ENCODE results near the gene ERC2.
A peak's percentile ranks its signal among the peaks of the same experiment; 100 is the strongest.

ERC2 gene

DNA sequence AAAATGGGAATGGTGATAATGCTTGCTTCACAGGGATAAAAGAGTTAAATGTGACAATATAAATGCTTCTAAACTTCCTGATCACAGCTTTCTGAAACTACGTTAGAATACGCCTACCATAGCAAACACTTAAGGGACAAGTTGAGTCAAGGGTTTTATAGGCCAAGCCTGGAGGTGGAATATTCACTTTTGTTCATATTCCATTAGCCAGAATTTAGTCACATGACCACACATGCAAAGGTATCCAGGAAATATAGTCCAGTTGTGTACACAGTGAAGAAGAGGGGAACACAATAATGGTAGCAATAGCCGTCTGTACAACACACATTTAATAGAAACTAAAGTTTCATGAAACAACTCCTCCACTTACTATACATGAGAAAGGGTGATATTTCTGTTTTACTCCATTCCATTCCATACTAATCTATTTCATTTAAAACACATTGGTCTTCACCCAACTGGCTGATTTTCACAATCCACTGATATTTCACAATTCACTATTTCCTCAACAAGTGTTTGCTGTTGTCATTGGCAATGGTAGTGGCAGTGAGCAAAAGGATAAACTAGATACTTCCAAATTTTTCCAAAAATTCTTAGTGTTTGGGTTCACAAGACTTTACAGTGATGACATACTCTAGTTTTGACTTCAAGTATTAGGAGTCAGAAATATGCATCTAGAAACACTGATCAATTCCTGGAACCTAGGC is 270.9 kb downstream of the ERC2 start:
- DNase-seq = no peak
- Histone ChIP-seq H3K18ac (ENCODE audit: low read length) (no peak overlapping the region), H3K27me3 (ENCODE audit: insufficient read depth, low read length) (no peaks in the 10 kb centered on the region), H2BK5ac (ENCODE audit: low read depth, low read length, poor library complexity) (no peak overlapping the region), H2AFZ (ENCODE audit: insufficient read depth, low read length, poor library complexity) (no peak overlapping the region), H4K12ac (ENCODE audit: low read depth, low read length) (no peak overlapping the region), H4K91ac (ENCODE audit: low read depth, low read length) (no peak overlapping the region), H3K4me1 (ENCODE audit: control insufficient read depth in 1 of 2, insufficient read depth in 2 of 2, low read length in 2 of 2) (no peaks in the 10 kb centered on the region), H3K27ac (ENCODE audit: low read depth, low read length) (no peak overlapping the region), H3K9me3 (ENCODE audit: insufficient read depth, low read depth, low read length) (no peaks in the 10 kb centered on the region), H2AK5ac (ENCODE audit: low read length) (no peak overlapping the region), H2BK12ac (ENCODE audit: low read length) (no peak overlapping the region), H3K79me1 (ENCODE audit: low read length) (no peaks in the 10 kb centered on the region), H3K4ac (ENCODE audit: low read depth, low read length) (no peak overlapping the region), H3K36me3 (ENCODE audit: control insufficient read depth in 1 of 2, insufficient read depth in 2 of 2, low read length in 2 of 2) (no peaks in the 10 kb centered on the region), H3K4me2 (ENCODE audit: low read length) (no peak overlapping the region), H2BK120ac (ENCODE audit: insufficient read depth, low read length, poor library complexity) (no peak overlapping the region), H3K79me2 (ENCODE audit: control insufficient read depth, insufficient read depth, low read length, poor library complexity) (no peaks in the 10 kb centered on the region), H3K4me3 (ENCODE audit: low read depth, low read length) (no peak overlapping the region), H4K8ac (ENCODE audit: low read depth, low read length) (no peak overlapping the region), H3K14ac (ENCODE audit: low read length) (no peak overlapping the region), H3K23ac (ENCODE audit: low read length) (no peak overlapping the region), H3K9ac (ENCODE audit: low read length) (no peak overlapping the region)
- WGBS (ENCODE audit: extremely low coverage, insufficient coverage, insufficient read length) = no CpG with 5 or more reads among the region's 3 CpGs

DNA sequence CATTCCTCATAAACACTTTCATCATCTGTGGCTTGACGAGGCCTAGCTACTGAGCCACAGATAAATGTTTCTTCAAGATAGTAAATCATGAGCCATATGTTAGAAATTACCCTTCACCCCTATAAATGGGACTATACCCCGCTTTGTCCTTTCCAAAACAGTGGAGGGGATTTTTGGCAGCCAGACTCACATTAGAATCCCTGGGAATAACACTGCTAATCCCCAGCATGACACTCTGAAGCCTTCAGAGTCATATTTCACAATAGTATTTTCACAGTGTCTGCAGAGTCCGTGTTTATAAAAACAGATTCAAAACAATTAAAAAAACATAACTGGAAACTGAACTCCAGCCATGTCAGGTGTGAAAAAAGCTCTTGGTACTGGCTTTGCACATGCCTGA is 271.6 kb downstream of the ERC2 start:
- H2AFZ ChIP-seq (ENCODE audit: insufficient read depth, low read length, poor library complexity) = no peak overlapping the region
- no peaks in the 10 kb centered on the region for H3K36me3 ChIP-seq (ENCODE audit: control insufficient read depth in 1 of 2, insufficient read depth in 2 of 2, low read length in 2 of 2)
- no peak for DNase-seq
- H3K79me2 ChIP-seq (ENCODE audit: control insufficient read depth, insufficient read depth, low read length, poor library complexity) = no peaks in the 10 kb centered on the region
- H2AK5ac ChIP-seq (ENCODE audit: low read length) = no peak overlapping the region
- no peak overlapping the region for H3K18ac ChIP-seq (ENCODE audit: low read length)
- no peaks in the 10 kb centered on the region for H3K27me3 ChIP-seq (ENCODE audit: insufficient read depth, low read length)
- no CpG with 5 or more reads among the region's 3 CpGs for WGBS (ENCODE audit: extremely low coverage, insufficient coverage, insufficient read length)
- no peaks in the 10 kb centered on the region for H3K9me3 ChIP-seq (ENCODE audit: insufficient read depth, low read depth, low read length)
- no peak overlapping the region for H3K4ac ChIP-seq (ENCODE audit: low read depth, low read length)
- H4K8ac ChIP-seq (ENCODE audit: low read depth, low read length) = no peak overlapping the region
- no peak overlapping the region for H3K23ac ChIP-seq (ENCODE audit: low read length)
- no peaks in the 10 kb centered on the region for H3K79me1 ChIP-seq (ENCODE audit: low read length)
- no peak overlapping the region for H3K27ac ChIP-seq (ENCODE audit: low read depth, low read length)
- no peak overlapping the region for H4K91ac ChIP-seq (ENCODE audit: low read depth, low read length)
- H3K4me2 ChIP-seq (ENCODE audit: low read length) = no peak overlapping the region
- no peaks in the 10 kb centered on the region for H3K4me1 ChIP-seq (ENCODE audit: control insufficient read depth in 1 of 2, insufficient read depth in 2 of 2, low read length in 2 of 2)
- no peak overlapping the region for H3K4me3 ChIP-seq (ENCODE audit: low read depth, low read length)
- no peak overlapping the region for H2BK12ac ChIP-seq (ENCODE audit: low read length)
- H2BK120ac ChIP-seq (ENCODE audit: insufficient read depth, low read length, poor library complexity) = no peak overlapping the region
- no peak overlapping the region for H4K12ac ChIP-seq (ENCODE audit: low read depth, low read length)
- no peak overlapping the region for H3K9ac ChIP-seq (ENCODE audit: low read length)
- no peak overlapping the region for H3K14ac ChIP-seq (ENCODE audit: low read length)
- H2BK5ac ChIP-seq (ENCODE audit: low read depth, low read length, poor library complexity) = no peak overlapping the region

DNA sequence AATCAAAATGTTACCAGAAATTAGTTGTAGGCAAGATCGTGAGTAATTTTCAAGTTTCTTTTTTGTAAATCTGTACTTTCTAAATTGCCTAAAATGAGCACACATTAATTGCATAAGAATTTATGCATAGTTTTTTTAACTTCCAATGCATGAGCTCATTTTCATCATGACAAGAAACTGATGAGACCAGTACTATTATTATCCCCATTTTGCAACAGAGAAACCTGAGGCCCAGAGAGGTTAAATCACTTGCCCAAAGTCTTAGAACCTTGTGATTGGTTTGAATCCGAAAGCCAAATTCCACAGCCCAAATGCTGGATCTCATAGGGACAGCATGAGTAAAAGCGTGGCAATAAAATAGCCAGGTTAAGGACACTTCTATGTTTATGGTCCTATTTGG is 274.7 kb downstream of the ERC2 start:
- Histone ChIP-seq H3K79me2 (ENCODE audit: control insufficient read depth, insufficient read depth, low read length, poor library complexity) (no peaks in the 10 kb centered on the region), H3K36me3 (ENCODE audit: control insufficient read depth in 1 of 2, insufficient read depth in 2 of 2, low read length in 2 of 2) (no peaks in the 10 kb centered on the region), H3K27me3 (ENCODE audit: insufficient read depth, low read length) (no peaks in the 10 kb centered on the region), H4K91ac (ENCODE audit: low read depth, low read length) (no peak overlapping the region), H4K12ac (ENCODE audit: low read depth, low read length) (no peak overlapping the region), H2AFZ (ENCODE audit: insufficient read depth, low read length, poor library complexity) (no peak overlapping the region), H3K14ac (ENCODE audit: low read length) (no peak overlapping the region), H4K8ac (ENCODE audit: low read depth, low read length) (no peak overlapping the region), H3K9me3 (ENCODE audit: insufficient read depth, low read depth, low read length) (no peaks in the 10 kb centered on the region), H2BK12ac (ENCODE audit: low read length) (no peak overlapping the region), H3K9ac (ENCODE audit: low read length) (no peak overlapping the region), H3K23ac (ENCODE audit: low read length) (no peak overlapping the region), H3K27ac (ENCODE audit: low read depth, low read length) (no peak overlapping the region), H3K79me1 (ENCODE audit: low read length) (no peaks in the 10 kb centered on the region), H2BK120ac (ENCODE audit: insufficient read depth, low read length, poor library complexity) (no peak overlapping the region), H2AK5ac (ENCODE audit: low read length) (no peak overlapping the region), H3K4me2 (ENCODE audit: low read length) (no peak overlapping the region), H3K18ac (ENCODE audit: low read length) (no peak overlapping the region), H2BK5ac (ENCODE audit: low read depth, low read length, poor library complexity) (no peak overlapping the region), H3K4me1 (ENCODE audit: control insufficient read depth in 1 of 2, insufficient read depth in 2 of 2, low read length in 2 of 2) (no peaks in the 10 kb centered on the region), H3K4me3 (ENCODE audit: low read depth, low read length) (no peak overlapping the region), H3K4ac (ENCODE audit: low read depth, low read length) (no peak overlapping the region)
- WGBS (ENCODE audit: extremely low coverage, insufficient coverage, insufficient read length) = no CpG with 5 or more reads among the region's 3 CpGs
- DNase-seq = no peak

DNA sequence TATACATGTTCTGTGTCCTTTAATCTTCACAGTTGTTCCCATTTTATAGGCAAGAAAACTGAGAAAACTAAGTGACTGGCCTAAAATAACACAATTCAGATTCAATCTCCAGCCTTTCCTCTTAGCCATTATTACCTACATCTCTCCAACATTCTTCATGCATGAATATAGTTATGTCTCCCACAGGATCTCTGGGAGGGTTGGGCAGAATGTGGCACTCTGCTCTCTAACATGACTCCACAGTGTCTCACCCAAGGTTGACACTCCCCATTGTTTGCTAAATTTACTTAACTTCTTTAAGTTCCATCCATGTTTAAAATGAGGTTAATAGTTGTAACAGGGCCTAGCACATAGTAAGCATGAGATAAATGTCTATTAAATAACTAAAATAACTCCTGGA is 276.3 kb downstream of the ERC2 start:
- Histone ChIP-seq H3K36me3 (ENCODE audit: control insufficient read depth in 1 of 2, insufficient read depth in 2 of 2, low read length in 2 of 2) (no peaks in the 10 kb centered on the region), H3K79me2 (ENCODE audit: control insufficient read depth, insufficient read depth, low read length, poor library complexity) (no peaks in the 10 kb centered on the region), H3K27ac (ENCODE audit: low read depth, low read length) (no peak overlapping the region), H3K14ac (ENCODE audit: low read length) (no peak overlapping the region), H4K91ac (ENCODE audit: low read depth, low read length) (no peak overlapping the region), H3K27me3 (ENCODE audit: insufficient read depth, low read length) (no peaks in the 10 kb centered on the region), H3K4me1 (ENCODE audit: control insufficient read depth in 1 of 2, insufficient read depth in 2 of 2, low read length in 2 of 2) (no peaks in the 10 kb centered on the region), H3K9me3 (ENCODE audit: insufficient read depth, low read depth, low read length) (no peaks in the 10 kb centered on the region), H4K8ac (ENCODE audit: low read depth, low read length) (no peak overlapping the region), H2BK5ac (ENCODE audit: low read depth, low read length, poor library complexity) (no peak overlapping the region), H2BK12ac (ENCODE audit: low read length) (no peak overlapping the region), H2BK120ac (ENCODE audit: insufficient read depth, low read length, poor library complexity) (no peak overlapping the region), H3K4me3 (ENCODE audit: low read depth, low read length) (no peak overlapping the region), H3K23ac (ENCODE audit: low read length) (no peak overlapping the region), H2AK5ac (ENCODE audit: low read length) (no peak overlapping the region), H3K18ac (ENCODE audit: low read length) (no peak overlapping the region), H3K9ac (ENCODE audit: low read length) (no peak overlapping the region), H3K79me1 (ENCODE audit: low read length) (no peaks in the 10 kb centered on the region), H4K12ac (ENCODE audit: low read depth, low read length) (no peak overlapping the region), H2AFZ (ENCODE audit: insufficient read depth, low read length, poor library complexity) (no peak overlapping the region), H3K4ac (ENCODE audit: low read depth, low read length) (no peak overlapping the region), H3K4me2 (ENCODE audit: low read length) (no peak overlapping the region)
- peak in 1 of 2 donors; percentile 66 for DNase-seq
